Thoracic aorta (tissue), 2 donors: ENCODE data around the gene MRPL14. TPM values are rescaled to one million over a fixed set of nuclear protein-coding genes. Genes with fewer than 3 reads are reported as not detected.

ENCODE experiments used
- ATAC-seq: fragments of 150-250 bp; one replicate; pipeline ENCODE4 v1.8.0; 2017; ENCODE audit warnings: low read depth; ENCODE audit not compliant: insufficient number of reproducible peaks, low FRiP score
- DNase-seq: peaks from one replicate; pipeline ENCODE4 v3.0.0-alpha.2; 2020; ENCODE audit warnings: low spot score
- H3K27ac ChIP-seq, 2 donors: fragments of 200-600 bp; sonication (generic); 1 replicate in 1 of 2; 2 replicates in 1 of 2; pipeline ENCODE4 v1.5.1; 2016; ENCODE audit warnings: mild to moderate bottlenecking in 2 of 2, moderate library complexity in 2 of 2
- H3K27me3 ChIP-seq: fragments of 200-600 bp; sonication (generic); replicated peaks from 2 replicates; pipeline ENCODE4 v1.6.0; 2016; ENCODE audit warnings: mild to moderate bottlenecking; ENCODE audit not compliant: insufficient read depth
- H3K36me3 ChIP-seq: fragments of 200-600 bp; sonication (generic); one replicate; pipeline ENCODE4 v1.5.1; 2016
- H3K4me1 ChIP-seq, 2 donors: fragments of 200-600 bp; sonication (generic); 1 replicate in 1 of 2; 2 replicates in 1 of 2; pipeline versions ENCODE4 v1.5.1 to v1.6.0; 2016; ENCODE audit warnings: low read depth in 2 of 2, mild to moderate bottlenecking in 1 of 2; ENCODE audit not compliant: control insufficient read depth in 1 of 2
- H3K4me3 ChIP-seq: fragments of 200-600 bp; sonication (generic); 2 replicates; pipeline ENCODE4 v1.5.1; 2016; ENCODE audit warnings: mild to moderate bottlenecking
- H3K9me3 ChIP-seq: fragments of 200-600 bp; sonication (generic); 2 replicates; pipeline ENCODE4 v1.5.1; 2016
- CTCF ChIP-seq: fragments of 200-600 bp; sonication (generic); IDR thresholded peaks from one replicate; pipeline ENCODE4 v1.5.1; 2019; ENCODE audit warnings: antibody characterized with exemption
- total RNA-seq, 2 donors: library from RNA; depleted of rRNA; stranded (reverse); fragments of >200 nt; gene quantifications; one replicate each; pipeline versions ENCODE4 v1.1.0 to v1.2.3, GENCODE V29; 2016

Gene MRPL14
- total RNA-seq, 2 donors from 2014 or later = 31.0 to 32.4 TPM

- Histone ChIP-seq H3K4me1 (peaks cover 36 to 63% of the 10 kb centered on the region in 2 donors), H3K4me3 (no peak overlapping the region), H3K27ac (no peak overlapping the region), H3K9me3 (no peaks in the 10 kb centered on the region), H3K36me3 (no peaks in the 10 kb centered on the region), H3K27me3 (no peaks in the 10 kb centered on the region)
- DNase-seq (no peak), ATAC-seq (no peak)
- no peak for TF ChIP-seq CTCF
Observed at GRCh38 chr6:44063561-44064059, 63.6 kb downstream of the MRPL14 start.

Other genes starting within 250 kb of the MRPL14 start
- 10 to 100 TPM; 21.9 to 43.4 TPM for gene TMEM63B, start 102 bp upstream of the MRPL14 start, total RNA-seq
- gene CAPN11, start 31.4 kb upstream of the MRPL14 start, total RNA-seq = not detected
- gene MYMX, start 89.5 kb upstream of the MRPL14 start, total RNA-seq = not detected
- 100 to 1,000 TPM; 132 to 172 TPM for gene SLC29A1, start 96.1 kb upstream of the MRPL14 start, total RNA-seq
- gene HSP90AB1, start 119.6 kb upstream of the MRPL14 start, total RNA-seq = 100 to 1,000 TPM; 405 to 695 TPM
- gene SLC35B2, start 130.1 kb upstream of the MRPL14 start, total RNA-seq = 10 to 100 TPM; 19.9 to 33.3 TPM
- gene NFKBIE, start 138.1 kb upstream of the MRPL14 start, total RNA-seq = 10 to 100 TPM in 1 of 2 donors, 1 to 10 TPM in 1; 5.5 to 10.6 TPM
- gene TMEM151B, start 143.0 kb upstream of the MRPL14 start, total RNA-seq = not detected
- 1 to 10 TPM; 6.0 to 8.8 TPM for gene AARS2, start 185.9 kb upstream of the MRPL14 start, total RNA-seq
- gene SPATS1, start 215.2 kb upstream of the MRPL14 start, total RNA-seq = not detected